ENCODE measurements around the gene HUS1. TPM values are rescaled to one million over a fixed set of nuclear protein-coding genes. Genes with fewer than 3 reads are reported as not detected.
A peak's percentile ranks its signal among the peaks of the same experiment; 100 is the strongest.

The HUS1 gene
- total RNA-seq = 10.3 and 17.1 TPM in 2 replicates

GRCh38 chr7:47979145-47979831 is at the start of gene HUS1:
Gene HUS1 (minus strand): TSS chr7:47979615. CDS start chr7:47979519, 96 bp downstream.
- H3K4me3 ChIP-seq (ENCODE audit: low read depth, low read length) = peak within 1 kb of the TSS; percentile 77
- no peak for TF ChIP-seq CTCF (conservative IDR thresholded peaks at IDR 0.05; ENCODE audit: low read depth, low read length)
- DNase-seq (ENCODE audit: low read depth) = no peak

- no peak for DNase-seq (ENCODE audit: low read depth)
- no peak for TF ChIP-seq CTCF (conservative IDR thresholded peaks at IDR 0.05; ENCODE audit: low read depth, low read length)
- no peak within 1 kb of the TSS for H3K4me3 ChIP-seq (ENCODE audit: low read depth, low read length)
These were observed 49.5 kb upstream of the HUS1 start, which contains the start of gene SUN3 for GRCh38 chr7:48028938-48029337. Gene SUN3 (minus strand): TSS chr7:48029107. CDS start chr7:48028938, 169 bp downstream.

- no peak overlapping the region for H3K4me3 ChIP-seq (ENCODE audit: low read depth, low read length)
These were observed 46.2 kb upstream of the HUS1 start for GRCh38 chr7:48025624-48026023.

GRCh38 chr7:48017674-48018073 is 38.3 kb upstream of the HUS1 start:
- DNase-seq (ENCODE audit: low read depth) = no peak
- H3K4me3 ChIP-seq (ENCODE audit: low read depth, low read length) = no peak overlapping the region
- TF ChIP-seq CTCF (conservative IDR thresholded peaks at IDR 0.05; ENCODE audit: low read depth, low read length) = no peak

More at GRCh38 chr7:48025624-48026023, 46.2 kb upstream of the HUS1 start:
- TF ChIP-seq CTCF (conservative IDR thresholded peaks at IDR 0.05; ENCODE audit: low read depth, low read length) = no peak
- DNase-seq (ENCODE audit: low read depth) = no peak

GRCh38 chr7:48016641-48017040 is 37.2 kb upstream of the HUS1 start:
- H3K4me3 ChIP-seq (ENCODE audit: low read depth, low read length) = no peak overlapping the region
- no peak for TF ChIP-seq CTCF (conservative IDR thresholded peaks at IDR 0.05; ENCODE audit: low read depth, low read length)
- no peak for DNase-seq (ENCODE audit: low read depth)

- no peak for TF ChIP-seq CTCF (conservative IDR thresholded peaks at IDR 0.05; ENCODE audit: low read depth, low read length)
- DNase-seq (ENCODE audit: low read depth) = no peak
- H3K4me3 ChIP-seq (ENCODE audit: low read depth, low read length) = no peak overlapping the region
These were observed 32.5 kb upstream of the HUS1 start for GRCh38 chr7:48011951-48012350.

GRCh38 chr7:48011323-48011722 is 31.9 kb upstream of the HUS1 start:
- H3K4me3 ChIP-seq (ENCODE audit: low read depth, low read length) = no peak overlapping the region
- no peak for TF ChIP-seq CTCF (conservative IDR thresholded peaks at IDR 0.05; ENCODE audit: low read depth, low read length)
- no peak for DNase-seq (ENCODE audit: low read depth)
